ENCODE data around the gene PTPN3. TPM values are rescaled to one million over a fixed set of nuclear protein-coding genes. Genes with fewer than 3 reads are reported as not detected.

PTPN3 gene
- total and polyA plus RNA-seq, 5 donors from 2014 or later = 0.03 to 0.47 (median 0.21) TPM; not detected in 1

- H3K27ac Mint-ChIP-seq = no peak overlapping the region
- Histone ChIP-seq H3K9me3 (ENCODE audit: control insufficient read depth in 2 of 2, low read length in 2 of 2) (no peaks in the 10 kb centered on the region), H3K27me3 (ENCODE audit: control insufficient read depth, insufficient read depth, low read length) (peaks cover 20% of the 10 kb centered on the region), H3K4me3 (ENCODE audit: low read depth, low read length) (no peak overlapping the region), H3K36me3 (ENCODE audit: control insufficient read depth, insufficient read depth, low read length) (no peaks in the 10 kb centered on the region), H3K27ac (ENCODE audit: insufficient read depth, low read length, poor library complexity, severe bottlenecking) (no peak overlapping the region), H3K4me1 (ENCODE audit: control insufficient read depth, insufficient read depth, low read length, poor library complexity, severe bottlenecking) (no peaks in the 10 kb centered on the region)
- H3K9me3 Mint-ChIP-seq = peaks cover 0 to 8% (median 0%) of the 10 kb centered on the region in 7 donors
- peaks cover 65% of the 10 kb centered on the region for H3K27me3 Mint-ChIP-seq
- H3K4me3 Mint-ChIP-seq = no peak overlapping the region
- no peak for DNase-seq
- ATAC-seq (ENCODE audit: low read depth in 2 of 2) = no peak
- peaks cover 0 to 6% (median 3%) of the 10 kb centered on the region in 4 donors for H3K4me1 Mint-ChIP-seq
- no peaks in the 10 kb centered on the region for H3K36me3 Mint-ChIP-seq
Observed at GRCh38 chr9:109500421-109500974, 2.4 kb upstream of the PTPN3 start.

- Histone ChIP-seq H3K4me3 (ENCODE audit: low read depth, low read length) (no peak overlapping the region), H3K27me3 (ENCODE audit: control insufficient read depth, insufficient read depth, low read length) (peaks cover 22% of the 10 kb centered on the region), H3K4me1 (ENCODE audit: control insufficient read depth, insufficient read depth, low read length, poor library complexity, severe bottlenecking) (no peaks in the 10 kb centered on the region), H3K27ac (ENCODE audit: insufficient read depth, low read length, poor library complexity, severe bottlenecking) (no peak overlapping the region), H3K9me3 (ENCODE audit: control insufficient read depth in 2 of 2, low read length in 2 of 2) (no peaks in the 10 kb centered on the region), H3K36me3 (ENCODE audit: control insufficient read depth, insufficient read depth, low read length) (no peaks in the 10 kb centered on the region)
- Mint-ChIP-seq H3K36me3 (no peaks in the 10 kb centered on the region), H3K27me3 (peaks cover 65% of the 10 kb centered on the region), H3K4me1 (peaks cover 0 to 6% (median 3%) of the 10 kb centered on the region in 4 donors), H3K27ac (no peak overlapping the region), H3K4me3 (no peak overlapping the region), H3K9me3 (peaks cover 0 to 8% (median 0%) of the 10 kb centered on the region in 7 donors)
- no peak for ATAC-seq (ENCODE audit: low read depth in 2 of 2)
- no peak for DNase-seq
Observed at GRCh38 chr9:109499631-109500410, 1.7 kb upstream of the PTPN3 start.

GRCh38 chr9:109499093-109499630 lies 1.1 kb upstream of the PTPN3 start:
- ATAC-seq (ENCODE audit: low read depth in 2 of 2) = no peak

GRCh38 chr9:109497226-109498153 lies 617 bp downstream of the PTPN3 start:
- Histone ChIP-seq H3K36me3 (ENCODE audit: control insufficient read depth, insufficient read depth, low read length) (no peaks in the 10 kb centered on the region), H3K9me3 (ENCODE audit: control insufficient read depth in 2 of 2, low read length in 2 of 2) (no peaks in the 10 kb centered on the region), H3K4me3 (ENCODE audit: low read depth, low read length) (no peak overlapping the region), H3K27me3 (ENCODE audit: control insufficient read depth, insufficient read depth, low read length) (peaks cover 24% of the 10 kb centered on the region), H3K4me1 (ENCODE audit: control insufficient read depth, insufficient read depth, low read length, poor library complexity, severe bottlenecking) (no peaks in the 10 kb centered on the region), H3K27ac (ENCODE audit: insufficient read depth, low read length, poor library complexity, severe bottlenecking) (no peak overlapping the region)
- no peak overlapping the region for H3K27ac Mint-ChIP-seq
- no peak for ATAC-seq (ENCODE audit: low read depth in 2 of 2)
- H3K9me3 Mint-ChIP-seq = peaks cover 0 to 8% (median 0%) of the 10 kb centered on the region in 7 donors
- no peaks in the 10 kb centered on the region for H3K36me3 Mint-ChIP-seq
- no peak for DNase-seq
- H3K4me1 Mint-ChIP-seq = peaks cover 0 to 6% (median 3%) of the 10 kb centered on the region in 4 donors
- H3K4me3 Mint-ChIP-seq = no peak overlapping the region
- peaks cover 75% of the 10 kb centered on the region for H3K27me3 Mint-ChIP-seq

More at GRCh38 chr9:109499093-109499630, 1.1 kb upstream of the PTPN3 start:
- Histone ChIP-seq H3K27me3 (ENCODE audit: control insufficient read depth, insufficient read depth, low read length) (peaks cover 24% of the 10 kb centered on the region), H3K36me3 (ENCODE audit: control insufficient read depth, insufficient read depth, low read length) (no peaks in the 10 kb centered on the region), H3K9me3 (ENCODE audit: control insufficient read depth in 2 of 2, low read length in 2 of 2) (no peaks in the 10 kb centered on the region), H3K27ac (ENCODE audit: insufficient read depth, low read length, poor library complexity, severe bottlenecking) (no peak overlapping the region), H3K4me1 (ENCODE audit: control insufficient read depth, insufficient read depth, low read length, poor library complexity, severe bottlenecking) (no peaks in the 10 kb centered on the region), H3K4me3 (ENCODE audit: low read depth, low read length) (no peak overlapping the region)
- Mint-ChIP-seq H3K36me3 (no peaks in the 10 kb centered on the region), H3K9me3 (peaks cover 0 to 8% (median 0%) of the 10 kb centered on the region in 7 donors), H3K4me3 (no peak overlapping the region), H3K27ac (peak overlapping the region in 1 of 3 donors; percentile 74), H3K4me1 (peaks cover 0 to 6% (median 3%) of the 10 kb centered on the region in 4 donors), H3K27me3 (peaks cover 68% of the 10 kb centered on the region)
- no peak for DNase-seq

GRCh38 chr9:109496841-109497225 lies 1.3 kb downstream of the PTPN3 start:
- DNase-seq (no peak), ATAC-seq (ENCODE audit: low read depth in 2 of 2) (no peak)
- Mint-ChIP-seq H3K4me3 (no peak overlapping the region), H3K9me3 (peaks cover 0 to 8% (median 0%) of the 10 kb centered on the region in 7 donors), H3K4me1 (peaks cover 0 to 6% (median 3%) of the 10 kb centered on the region in 4 donors), H3K36me3 (no peaks in the 10 kb centered on the region), H3K27ac (no peak overlapping the region), H3K27me3 (peaks cover 71% of the 10 kb centered on the region)
- H3K4me3 ChIP-seq (ENCODE audit: low read depth, low read length) = no peak overlapping the region
- no peak overlapping the region for H3K27ac ChIP-seq (ENCODE audit: insufficient read depth, low read length, poor library complexity, severe bottlenecking)
- peaks cover 24% of the 10 kb centered on the region for H3K27me3 ChIP-seq (ENCODE audit: control insufficient read depth, insufficient read depth, low read length)
- no peaks in the 10 kb centered on the region for H3K4me1 ChIP-seq (ENCODE audit: control insufficient read depth, insufficient read depth, low read length, poor library complexity, severe bottlenecking)
- no peaks in the 10 kb centered on the region for H3K9me3 ChIP-seq (ENCODE audit: control insufficient read depth in 2 of 2, low read length in 2 of 2)
- H3K36me3 ChIP-seq (ENCODE audit: control insufficient read depth, insufficient read depth, low read length) = no peaks in the 10 kb centered on the region

- H3K27ac Mint-ChIP-seq = no peak overlapping the region
- no peaks in the 10 kb centered on the region for H3K4me1 ChIP-seq (ENCODE audit: control insufficient read depth, insufficient read depth, low read length, poor library complexity, severe bottlenecking)
- H3K27ac ChIP-seq (ENCODE audit: insufficient read depth, low read length, poor library complexity, severe bottlenecking) = no peak overlapping the region
- no peaks in the 10 kb centered on the region for H3K36me3 ChIP-seq (ENCODE audit: control insufficient read depth, insufficient read depth, low read length)
- H3K4me3 Mint-ChIP-seq = no peak overlapping the region
- H3K4me3 ChIP-seq (ENCODE audit: low read depth, low read length) = no peak overlapping the region
- peaks cover 70% of the 10 kb centered on the region for H3K27me3 Mint-ChIP-seq
- peaks cover 24% of the 10 kb centered on the region for H3K27me3 ChIP-seq (ENCODE audit: control insufficient read depth, insufficient read depth, low read length)
- DNase-seq (no peak), ATAC-seq (ENCODE audit: low read depth in 2 of 2) (no peak)
- H3K9me3 Mint-ChIP-seq = peaks cover 0 to 8% (median 0%) of the 10 kb centered on the region in 7 donors
- H3K4me1 Mint-ChIP-seq = peaks cover 0 to 6% (median 3%) of the 10 kb centered on the region in 4 donors
- no peaks in the 10 kb centered on the region for H3K9me3 ChIP-seq (ENCODE audit: control insufficient read depth in 2 of 2, low read length in 2 of 2)
- H3K36me3 Mint-ChIP-seq = no peaks in the 10 kb centered on the region
Observed at GRCh38 chr9:109496218-109496617, 1.9 kb downstream of the PTPN3 start.

GRCh38 chr9:109493648-109494047 lies 4.5 kb downstream of the PTPN3 start:
- H3K9me3 Mint-ChIP-seq = peaks cover 0 to 2% (median 0%) of the 10 kb centered on the region in 7 donors
- H3K4me3 Mint-ChIP-seq = no peak overlapping the region
- peaks cover 53% of the 10 kb centered on the region for H3K27me3 Mint-ChIP-seq
- peaks cover 0 to 5% (median 2%) of the 10 kb centered on the region in 4 donors for H3K4me1 Mint-ChIP-seq
- DNase-seq (no peak), ATAC-seq (ENCODE audit: low read depth in 2 of 2) (no peak)
- Histone ChIP-seq H3K4me3 (ENCODE audit: low read depth, low read length) (no peak overlapping the region), H3K9me3 (ENCODE audit: control insufficient read depth in 2 of 2, low read length in 2 of 2) (no peaks in the 10 kb centered on the region), H3K36me3 (ENCODE audit: control insufficient read depth, insufficient read depth, low read length) (no peaks in the 10 kb centered on the region), H3K27ac (ENCODE audit: insufficient read depth, low read length, poor library complexity, severe bottlenecking) (no peak overlapping the region), H3K4me1 (ENCODE audit: control insufficient read depth, insufficient read depth, low read length, poor library complexity, severe bottlenecking) (no peaks in the 10 kb centered on the region), H3K27me3 (ENCODE audit: control insufficient read depth, insufficient read depth, low read length) (peaks cover 13% of the 10 kb centered on the region)
- H3K27ac Mint-ChIP-seq = no peak overlapping the region
- H3K36me3 Mint-ChIP-seq = no peaks in the 10 kb centered on the region

Measured in CD4-positive, CD25-positive, alpha-beta regulatory T cell (primary cell).